Neural progenitor cell (in vitro differentiated cells): ENCODE results near the gene ZIC4. TPM values are rescaled to one million over a fixed set of nuclear protein-coding genes. Genes with fewer than 3 reads are reported as not detected.

Experiments used
- DNase-seq: peaks from one replicate; pipeline ENCODE4 v3.0.0-alpha.2; 2016; ENCODE audit warnings: low spot score
- H2AFZ ChIP-seq: fragments of 200-600 bp; sonication (generic); replicated peaks from 2 replicates; pipeline ENCODE4 v1.6.1; 2016; ENCODE audit warnings: antibody characterized with exemption
- H3F3A ChIP-seq: fragments of 200-600 bp; sonication (generic); 2 replicates; pipeline ENCODE4 v1.6.1; 2016; ENCODE audit warnings: antibody characterized with exemption, low read depth
- H3K27ac ChIP-seq: fragments of 200-600 bp; sonication (generic); 2 replicates; pipeline ENCODE4 v1.5.1; 2016; ENCODE audit warnings: mild to moderate bottlenecking
- H3K27me3 ChIP-seq: fragments of 200-600 bp; sonication (generic); 2 replicates; pipeline ENCODE4 v1.6.1; 2016; ENCODE audit warnings: mild to moderate bottlenecking, moderate library complexity
- H3K36me3 ChIP-seq: fragments of 200-600 bp; sonication (generic); 2 replicates; pipeline ENCODE4 v1.5.1; 2016
- H3K4me1 ChIP-seq: fragments of 200-600 bp; sonication (generic); 2 replicates; pipeline ENCODE4 v1.6.1; 2016; ENCODE audit warnings: mixed run types
- H3K4me2 ChIP-seq: fragments of 200-600 bp; sonication (generic); 2 replicates; pipeline ENCODE4 v1.6.1; 2016
- H3K4me3 ChIP-seq: fragments of 200-600 bp; sonication (generic); 2 replicates; pipeline ENCODE4 v1.5.1; 2016
- H3K79me2 ChIP-seq: fragments of 200-600 bp; sonication (generic); 2 replicates; pipeline ENCODE4 v1.6.1; 2016; ENCODE audit warnings: low read depth
- H3K9ac ChIP-seq: fragments of 200-600 bp; sonication (generic); 2 replicates; pipeline ENCODE4 v1.6.1; 2016
- H3K9me3 ChIP-seq: fragments of 200-600 bp; sonication (generic); 2 replicates; pipeline ENCODE4 v1.5.1; 2016; ENCODE audit warnings: low read depth
- H4K20me1 ChIP-seq: fragments of 200-600 bp; sonication (generic); 2 replicates; pipeline ENCODE4 v1.6.1; 2016; ENCODE audit warnings: low read depth
- H3K27ac Mint-ChIP-seq: 3 replicates; pipeline ENCODE4 v1.8.0; 2021; ENCODE audit warnings: mixed read lengths
- H3K27me3 Mint-ChIP-seq: 2 replicates; pipeline ENCODE4 v1.8.0; 2022; ENCODE audit warnings: low read depth, mild to moderate bottlenecking, inconsistent platforms, moderate library complexity, mixed read lengths; ENCODE audit not compliant: insufficient read depth
- H3K36me3 Mint-ChIP-seq: 3 replicates; pipeline ENCODE4 v1.8.0; 2021; ENCODE audit warnings: mixed read lengths
- H3K4me1 Mint-ChIP-seq: 3 replicates; pipeline ENCODE4 v1.8.0; 2021; ENCODE audit warnings: mixed read lengths
- H3K4me3 Mint-ChIP-seq: 3 replicates; pipeline ENCODE4 v1.8.0; 2021; ENCODE audit warnings: mild to moderate bottlenecking, moderate library complexity, mixed read lengths
- H3K9me3 Mint-ChIP-seq: 3 replicates; pipeline ENCODE4 v1.8.0; 2020; ENCODE audit warnings: mixed read lengths
- CTCF ChIP-seq: fragments of 200-600 bp; sonication (generic); IDR thresholded peaks from 2 replicates; pipeline ENCODE4 v1.5.1; 2017; ENCODE audit warnings: antibody characterized with exemption, mild to moderate bottlenecking
- EZH2 ChIP-seq: fragments of 200-600 bp; sonication (generic); IDR thresholded peaks from 2 replicates; pipeline ENCODE4 v1.6.1; 2017; ENCODE audit warnings: antibody characterized with exemption, mild to moderate bottlenecking, moderate library complexity
- EZH2phosphoT487 ChIP-seq: fragments of 200-600 bp; sonication (generic); IDR thresholded peaks from 2 replicates; pipeline ENCODE4 v1.6.1; 2017; ENCODE audit warnings: antibody characterized with exemption
- total RNA-seq: library from RNA; depleted of rRNA; stranded (reverse); fragments of >200 nt; gene quantifications from 2 replicates; pipeline ENCODE4 v1.2.3, GENCODE V29; 2015; ENCODE audit warnings: low replicate concordance

ZIC4 gene
- total RNA-seq, 1 donor from 2014 or later: 0.64 TPM

GRCh38 chr3:147403511-147403910 is 2.8 kb downstream of the ZIC4 start:
- TF ChIP-seq EZH2phosphoT487 (no peak), CTCF (no peak), EZH2 (no peak)
- no peak for DNase-seq
- no peak overlapping the region for H3K4me2 ChIP-seq
- H3K9me3 Mint-ChIP-seq: peaks cover 3% of the 10 kb centered on the region
- no peaks in the 10 kb centered on the region for H3K36me3 ChIP-seq
- H2AFZ ChIP-seq: no peak overlapping the region
- no peak overlapping the region for H3K27ac ChIP-seq
- H3K9ac ChIP-seq: no peak overlapping the region
- H4K20me1 ChIP-seq: peaks cover 59% of the 10 kb centered on the region
- peak overlapping the region; percentile 84 for H3K27ac Mint-ChIP-seq
- peaks cover 27% of the 10 kb centered on the region for H3K27me3 Mint-ChIP-seq
- H3F3A ChIP-seq: peaks cover 38% of the 10 kb centered on the region
- peaks cover 91% of the 10 kb centered on the region for H3K4me1 Mint-ChIP-seq
- peaks cover 100% of the 10 kb centered on the region for H3K27me3 ChIP-seq
- H3K79me2 ChIP-seq: no peaks in the 10 kb centered on the region
- no peaks in the 10 kb centered on the region for H3K9me3 ChIP-seq
- peaks cover 38% of the 10 kb centered on the region for H3K36me3 Mint-ChIP-seq
- H3K4me1 ChIP-seq: peaks cover 22% of the 10 kb centered on the region
- H3K4me3 ChIP-seq: no peak overlapping the region
- H3K4me3 Mint-ChIP-seq: peak overlapping the region; percentile 99

- H2AFZ ChIP-seq: no peak overlapping the region
- peaks cover 51% of the 10 kb centered on the region for H4K20me1 ChIP-seq
- no peak overlapping the region for H3K27ac ChIP-seq
- H3K79me2 ChIP-seq: no peaks in the 10 kb centered on the region
- H3K4me3 Mint-ChIP-seq: peak overlapping the region; percentile 99
- H3K27me3 ChIP-seq: peaks cover 100% of the 10 kb centered on the region
- no peaks in the 10 kb centered on the region for H3K9me3 ChIP-seq
- TF ChIP-seq EZH2: no peak
- no peak for TF ChIP-seq EZH2phosphoT487
- TF ChIP-seq CTCF: no peak
- peaks cover 27% of the 10 kb centered on the region for H3K27me3 Mint-ChIP-seq
- peaks cover 45% of the 10 kb centered on the region for H3K36me3 Mint-ChIP-seq
- no peak overlapping the region for H3K9ac ChIP-seq
- peaks cover 38% of the 10 kb centered on the region for H3F3A ChIP-seq
- H3K36me3 ChIP-seq: no peaks in the 10 kb centered on the region
- H3K4me1 Mint-ChIP-seq: peaks cover 93% of the 10 kb centered on the region
- peak overlapping the region; percentile 3 for H3K27ac Mint-ChIP-seq
- no peak overlapping the region for H3K4me3 ChIP-seq
- H3K4me1 ChIP-seq: peaks cover 24% of the 10 kb centered on the region
- no peak overlapping the region for H3K4me2 ChIP-seq
- DNase-seq: no peak
- peaks cover 7% of the 10 kb centered on the region for H3K9me3 Mint-ChIP-seq
These were observed 4.2 kb downstream of the ZIC4 start for GRCh38 chr3:147402159-147402558.

- H3K4me3 Mint-ChIP-seq: peak overlapping the region; percentile 33
- Histone ChIP-seq H3K4me2 (no peak overlapping the region), H3K4me1 (peaks cover 30% of the 10 kb centered on the region)
These were observed 4.9 kb downstream of the ZIC4 start for GRCh38 chr3:147401421-147401820.

More at GRCh38 chr3:147401421-147401820, 4.9 kb downstream of the ZIC4 start:
- Histone ChIP-seq H3K36me3 (no peaks in the 10 kb centered on the region), H3K79me2 (no peaks in the 10 kb centered on the region), H3K9me3 (no peaks in the 10 kb centered on the region), H3K27ac (no peak overlapping the region), H4K20me1 (peaks cover 50% of the 10 kb centered on the region), H2AFZ (no peak overlapping the region), H3K27me3 (peaks cover 100% of the 10 kb centered on the region), H3K9ac (no peak overlapping the region), H3F3A (peaks cover 37% of the 10 kb centered on the region), H3K4me3 (no peak overlapping the region)
- H3K9me3 Mint-ChIP-seq: peaks cover 10% of the 10 kb centered on the region
- peaks cover 89% of the 10 kb centered on the region for H3K4me1 Mint-ChIP-seq
- DNase-seq: no peak
- H3K27ac Mint-ChIP-seq: no peak overlapping the region
- TF ChIP-seq EZH2: no peak
- TF ChIP-seq EZH2phosphoT487: no peak
- TF ChIP-seq CTCF: no peak
- peaks cover 25% of the 10 kb centered on the region for H3K27me3 Mint-ChIP-seq
- H3K36me3 Mint-ChIP-seq: peaks cover 42% of the 10 kb centered on the region
